KG1 (cell line): Measurements from ENCODE around the gene EGF.

Experiments
- DNase-seq: peaks from one replicate; lab custom pipeline; 2025; lab: John Stamatoyannopoulos, UW

EGF gene

GRCh38 chr4:109962401-109962800 lies 49.7 kb downstream of the EGF start:
- no peak for DNase-seq

- no peak for DNase-seq
Observed at GRCh38 chr4:109966891-109967481, 54.3 kb downstream of the EGF start.

GRCh38 chr4:109967798-109968520 lies 55.3 kb downstream of the EGF start:
- DNase-seq, result no peak

GRCh38 chr4:109969087-109969486 lies 56.4 kb downstream of the EGF start:
- peak; percentile 17 for DNase-seq

- DNase-seq, result peak; percentile 78
Observed at GRCh38 chr4:109969919-109970318, 57.2 kb downstream of the EGF start.

GRCh38 chr4:109972786-109973528 lies 60.3 kb downstream of the EGF start:
- no peak for DNase-seq

- DNase-seq, result no peak
Observed at GRCh38 chr4:109973529-109973905, 60.8 kb downstream of the EGF start.

GRCh38 chr4:109976189-109976588 lies 63.5 kb downstream of the EGF start:
- no peak for DNase-seq

- no peak for DNase-seq
Observed at GRCh38 chr4:109977854-109978501, 65.3 kb downstream of the EGF start.

GRCh38 chr4:109978704-109979454 lies 66.2 kb downstream of the EGF start:
- DNase-seq, result no peak

GRCh38 chr4:109979920-109980717 lies 67.4 kb downstream of the EGF start:
- DNase-seq, result no peak

- no peak for DNase-seq
Observed at GRCh38 chr4:109981936-109982335, 69.3 kb downstream of the EGF start.

- DNase-seq, result no peak
Observed at GRCh38 chr4:109982521-109982920, 69.8 kb downstream of the EGF start.

- DNase-seq, result no peak
Observed at GRCh38 chr4:109985993-109986974, 73.6 kb downstream of the EGF start.

- no peak for DNase-seq
Observed at GRCh38 chr4:109989044-109989443, 76.4 kb downstream of the EGF start.

- DNase-seq, result no peak
Observed at GRCh38 chr4:109989618-109990017, 76.9 kb downstream of the EGF start.

- no peak for DNase-seq
Observed at GRCh38 chr4:109990261-109991257, 77.9 kb downstream of the EGF start.

GRCh38 chr4:109993116-109993515 lies 80.4 kb downstream of the EGF start:
- DNase-seq, result no peak

- no peak for DNase-seq
Observed at GRCh38 chr4:109994415-109994827, 81.7 kb downstream of the EGF start.
